Measurements from ENCODE around the gene CD4. TPM values are rescaled to one million over a fixed set of nuclear protein-coding genes. Genes with fewer than 3 reads are reported as not detected.

Gene CD4
- total and polyA plus RNA-seq, 8 donors = 2.0 to 25.9 (median 7.3) TPM; not detected in 2

- intact Hi-C loops (cut with DNase I; ENCODE audit: low total_unique reads) = no loop called here
- Histone ChIP-seq H3K36me3 (no peaks in the 10 kb centered on the region), H3K27ac (peak overlapping the region in 4 of 5 donors; percentile 22 to 66 (median 40)), H3K4me1 (peaks cover 0 to 15% (median 3%) of the 10 kb centered on the region in 4 donors), H3K9me3 (no peaks in the 10 kb centered on the region), H3K27me3 (no peaks in the 10 kb centered on the region), H3K4me3 (peak overlapping the region in 2 of 4 donors; percentile 10 to 24)
- 69 to 81% (median 78%) methylated on average over 13 of the region's 13 CpGs for WGBS, 5 donors
- TF ChIP-seq EP300 (IDR thresholded peaks at IDR 0.05) (no peak), POLR2A (IDR thresholded peaks at IDR 0.05) (no peak), POLR2AphosphoS5 (IDR thresholded peaks at IDR 0.05) (no peak)
- TF ChIP-seq, protein P1, sequence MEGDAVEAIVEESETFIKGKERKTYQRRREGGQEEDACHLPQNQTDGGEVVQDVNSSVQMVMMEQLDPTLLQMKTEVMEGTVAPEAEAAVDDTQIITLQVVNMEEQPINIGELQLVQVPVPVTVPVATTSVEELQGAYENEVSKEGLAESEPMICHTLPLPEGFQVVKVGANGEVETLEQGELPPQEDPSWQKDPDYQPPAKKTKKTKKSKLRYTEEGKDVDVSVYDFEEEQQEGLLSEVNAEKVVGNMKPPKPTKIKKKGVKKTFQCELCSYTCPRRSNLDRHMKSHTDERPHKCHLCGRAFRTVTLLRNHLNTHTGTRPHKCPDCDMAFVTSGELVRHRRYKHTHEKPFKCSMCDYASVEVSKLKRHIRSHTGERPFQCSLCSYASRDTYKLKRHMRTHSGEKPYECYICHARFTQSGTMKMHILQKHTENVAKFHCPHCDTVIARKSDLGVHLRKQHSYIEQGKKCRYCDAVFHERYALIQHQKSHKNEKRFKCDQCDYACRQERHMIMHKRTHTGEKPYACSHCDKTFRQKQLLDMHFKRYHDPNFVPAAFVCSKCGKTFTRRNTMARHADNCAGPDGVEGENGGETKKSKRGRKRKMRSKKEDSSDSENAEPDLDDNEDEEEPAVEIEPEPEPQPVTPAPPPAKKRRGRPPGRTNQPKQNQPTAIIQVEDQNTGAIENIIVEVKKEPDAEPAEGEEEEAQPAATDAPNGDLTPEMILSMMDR (IDR thresholded peaks at IDR 0.05) = no peak
- DNase-seq = no peak
These were observed 2.7 kb downstream of the CD4 start for GRCh38 chr12:6791931-6792520.

DNA sequence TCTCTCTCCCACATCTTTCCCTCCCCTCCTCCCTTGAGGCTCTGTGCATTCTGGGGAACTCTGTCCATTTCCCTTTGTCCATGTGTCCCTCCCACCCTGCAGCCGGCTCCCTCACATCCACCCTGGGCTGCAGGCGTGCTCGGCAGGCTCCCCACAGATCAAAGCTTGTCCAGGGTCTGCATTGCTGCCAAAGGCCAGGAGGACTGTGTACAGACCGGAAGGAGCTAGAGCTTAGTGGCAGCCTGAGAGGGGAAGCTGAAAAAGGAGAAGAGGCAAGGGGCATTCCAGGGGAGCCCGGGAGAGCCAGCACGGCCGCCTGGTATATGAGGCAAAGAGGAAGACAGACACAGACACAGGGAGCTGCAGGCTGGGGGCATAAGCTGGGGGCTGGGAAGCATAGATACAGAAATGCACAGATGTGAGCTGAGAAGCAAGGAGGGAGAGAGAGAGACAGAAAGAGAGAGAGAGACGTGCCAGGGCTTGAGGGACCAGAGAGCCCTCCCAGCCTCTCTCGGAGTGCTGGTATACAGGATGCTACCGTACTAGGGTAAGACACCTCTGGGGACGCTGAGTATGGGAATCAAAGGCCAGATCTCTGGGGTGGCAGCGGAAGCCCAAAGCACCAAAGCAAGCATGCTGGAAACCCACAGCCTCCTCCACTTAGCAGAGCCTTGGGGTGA is 3.3 kb downstream of the CD4 start:
- peak overlapping the region in 3 of 5 donors; percentile 24 to 66 (median 56) for H3K27ac ChIP-seq
- WGBS, 5 donors = 23 to 34% (median 28%) methylated on average over 12 of the region's 12 CpGs
- peak in 1 of 2 donors; percentile 72 for DNase-seq
- intact Hi-C loops (cut with DNase I; ENCODE audit: low total_unique reads) = no loop called here
- peaks cover 0 to 15% (median 3%) of the 10 kb centered on the region in 4 donors for H3K4me1 ChIP-seq
- H3K27me3 ChIP-seq = no peaks in the 10 kb centered on the region
- no peaks in the 10 kb centered on the region for H3K36me3 ChIP-seq
- TF ChIP-seq POLR2A (IDR thresholded peaks at IDR 0.05) (no peak), POLR2AphosphoS5 (IDR thresholded peaks at IDR 0.05) (no peak)
- peak overlapping the region in 2 of 4 donors; percentile 10 to 24 for H3K4me3 ChIP-seq
- no peaks in the 10 kb centered on the region for H3K9me3 ChIP-seq

- 53 to 64% (median 58%) methylated on average over 2 of the region's 2 CpGs for WGBS, 5 donors
- no peak for DNase-seq
- Histone ChIP-seq H3K4me3 (no peak overlapping the region), H3K36me3 (no peaks in the 10 kb centered on the region), H3K9me3 (no peaks in the 10 kb centered on the region), H3K4me1 (peaks cover 0 to 10% (median 3%) of the 10 kb centered on the region in 4 donors), H3K27me3 (no peaks in the 10 kb centered on the region), H3K27ac (no peak overlapping the region)
- intact Hi-C loops (cut with DNase I; ENCODE audit: low total_unique reads) = no loop called here
- TF ChIP-seq POLR2A (IDR thresholded peaks at IDR 0.05) (no peak), EP300 (IDR thresholded peaks at IDR 0.05) (no peak), POLR2AphosphoS5 (IDR thresholded peaks at IDR 0.05) (no peak)
- TF ChIP-seq, protein P1 (IDR thresholded peaks at IDR 0.05) = no peak
These were observed 5.8 kb downstream of the CD4 start for GRCh38 chr12:6795088-6795487.

- no peak overlapping the region for H3K4me3 ChIP-seq
- intact Hi-C loops (cut with DNase I; ENCODE audit: low total_unique reads) = no loop called here
- 74 to 86% (median 82%) methylated on average over 4 of the region's 4 CpGs for WGBS, 5 donors
- peaks cover 0 to 10% (median 3%) of the 10 kb centered on the region in 4 donors for H3K4me1 ChIP-seq
- DNase-seq = no peak
- H3K27me3 ChIP-seq = no peaks in the 10 kb centered on the region
- H3K9me3 ChIP-seq = no peaks in the 10 kb centered on the region
- no peaks in the 10 kb centered on the region for H3K36me3 ChIP-seq
- no peak overlapping the region for H3K27ac ChIP-seq
- TF ChIP-seq, protein P1 (IDR thresholded peaks at IDR 0.05) = no peak
- TF ChIP-seq POLR2AphosphoS5 (IDR thresholded peaks at IDR 0.05) (no peak), POLR2A (IDR thresholded peaks at IDR 0.05) (no peak), EP300 (IDR thresholded peaks at IDR 0.05) (no peak)
These were observed 7.2 kb downstream of the CD4 start for GRCh38 chr12:6796576-6796975.

- no peak overlapping the region for H3K27ac ChIP-seq
- 82 to 89% (median 88%) methylated on average over 5 of the region's 5 CpGs for WGBS, 5 donors
- H3K4me3 ChIP-seq = no peak overlapping the region
- no peak for DNase-seq
- no peaks in the 10 kb centered on the region for H3K4me1 ChIP-seq
- H3K9me3 ChIP-seq = no peaks in the 10 kb centered on the region
- no peaks in the 10 kb centered on the region for H3K27me3 ChIP-seq
- TF ChIP-seq POLR2A (IDR thresholded peaks at IDR 0.05) (no peak), POLR2AphosphoS5 (IDR thresholded peaks at IDR 0.05) (no peak), EP300 (IDR thresholded peaks at IDR 0.05) (no peak)
- TF ChIP-seq, protein P1 (IDR thresholded peaks at IDR 0.05) = no peak
- H3K36me3 ChIP-seq = no peaks in the 10 kb centered on the region
- intact Hi-C loops (cut with DNase I; ENCODE audit: low total_unique reads) = no loop called here
These were observed 9.8 kb downstream of the CD4 start for GRCh38 chr12:6799147-6799546.

All from stomach (tissue), 9 donors.